Measurements from ENCODE around the gene ENKUR. TPM values are rescaled to one million over a fixed set of nuclear protein-coding genes. Genes with fewer than 3 reads are reported as not detected.

ENKUR gene
- total and polyA plus RNA-seq, 2 experiments from 2014 or later = 0.44 TPM; not detected in 1

DNA sequence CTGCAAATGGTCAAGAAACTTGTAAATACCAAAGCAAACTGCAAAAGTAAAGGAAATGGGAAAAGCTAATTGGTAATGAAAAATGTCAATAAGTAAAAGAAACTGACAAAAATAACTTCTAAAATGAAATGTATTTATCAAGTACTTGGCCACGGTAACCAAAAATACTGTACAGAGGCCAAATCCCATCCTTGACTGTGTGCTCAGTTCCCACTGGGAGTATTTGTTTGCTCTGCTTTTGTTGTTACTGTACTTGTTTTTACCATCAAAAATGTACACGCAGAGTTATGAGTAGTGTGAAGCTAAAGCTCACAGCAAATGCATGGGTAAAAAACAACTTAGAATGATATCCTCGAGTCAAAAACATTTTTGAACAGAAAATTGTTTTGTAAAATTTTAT lies 31.1 kb downstream of the ENKUR start (continued):
- no peak for TF ChIP-seq EZH2 (IDR thresholded peaks at IDR 0.05; ENCODE audit: low read depth, unreplicated experiment)
- TF ChIP-seq CREB1 (CRISPR knock-in tag; IDR thresholded peaks at IDR 0.05; ENCODE audit: low read depth) = no peak
- TF ChIP-seq EZH2phosphoT487 (IDR thresholded peaks at IDR 0.05; ENCODE audit: unreplicated experiment) = no peak
- TF ChIP-seq, protein P1, sequence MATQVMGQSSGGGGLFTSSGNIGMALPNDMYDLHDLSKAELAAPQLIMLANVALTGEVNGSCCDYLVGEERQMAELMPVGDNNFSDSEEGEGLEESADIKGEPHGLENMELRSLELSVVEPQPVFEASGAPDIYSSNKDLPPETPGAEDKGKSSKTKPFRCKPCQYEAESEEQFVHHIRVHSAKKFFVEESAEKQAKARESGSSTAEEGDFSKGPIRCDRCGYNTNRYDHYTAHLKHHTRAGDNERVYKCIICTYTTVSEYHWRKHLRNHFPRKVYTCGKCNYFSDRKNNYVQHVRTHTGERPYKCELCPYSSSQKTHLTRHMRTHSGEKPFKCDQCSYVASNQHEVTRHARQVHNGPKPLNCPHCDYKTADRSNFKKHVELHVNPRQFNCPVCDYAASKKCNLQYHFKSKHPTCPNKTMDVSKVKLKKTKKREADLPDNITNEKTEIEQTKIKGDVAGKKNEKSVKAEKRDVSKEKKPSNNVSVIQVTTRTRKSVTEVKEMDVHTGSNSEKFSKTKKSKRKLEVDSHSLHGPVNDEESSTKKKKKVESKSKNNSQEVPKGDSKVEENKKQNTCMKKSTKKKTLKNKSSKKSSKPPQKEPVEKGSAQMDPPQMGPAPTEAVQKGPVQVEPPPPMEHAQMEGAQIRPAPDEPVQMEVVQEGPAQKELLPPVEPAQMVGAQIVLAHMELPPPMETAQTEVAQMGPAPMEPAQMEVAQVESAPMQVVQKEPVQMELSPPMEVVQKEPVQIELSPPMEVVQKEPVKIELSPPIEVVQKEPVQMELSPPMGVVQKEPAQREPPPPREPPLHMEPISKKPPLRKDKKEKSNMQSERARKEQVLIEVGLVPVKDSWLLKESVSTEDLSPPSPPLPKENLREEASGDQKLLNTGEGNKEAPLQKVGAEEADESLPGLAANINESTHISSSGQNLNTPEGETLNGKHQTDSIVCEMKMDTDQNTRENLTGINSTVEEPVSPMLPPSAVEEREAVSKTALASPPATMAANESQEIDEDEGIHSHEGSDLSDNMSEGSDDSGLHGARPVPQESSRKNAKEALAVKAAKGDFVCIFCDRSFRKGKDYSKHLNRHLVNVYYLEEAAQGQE (IDR thresholded peaks at IDR 0.05; ENCODE audit: unreplicated experiment) = no peak
- TF ChIP-seq STAT1 (IDR thresholded peaks at IDR 0.05; ENCODE audit: unreplicated experiment) = no peak

DNA sequence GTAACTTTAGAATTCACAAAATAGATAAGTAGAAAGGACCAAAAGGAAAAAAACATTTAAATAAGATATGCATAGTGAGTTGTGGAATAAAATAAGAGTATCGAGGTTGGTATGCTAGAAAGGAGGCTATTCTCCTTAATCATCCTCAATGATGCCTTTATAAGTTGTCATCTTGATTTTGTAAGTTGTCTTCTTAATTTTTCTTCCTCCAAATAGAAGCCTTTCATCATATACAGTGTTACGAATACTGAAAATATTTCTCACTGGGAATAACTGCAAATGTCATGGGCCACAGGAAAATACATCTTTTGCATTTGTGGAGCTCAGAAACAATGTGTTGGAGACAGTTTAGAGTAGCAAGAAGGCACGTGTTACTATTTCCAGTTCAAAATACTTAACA lies 32.0 kb downstream of the ENKUR start:
- Mint-ChIP-seq H3K4me1 (peaks cover 3% of the 10 kb centered on the region; the same call in 2 of the 3 replicates), H3K4me3 (no peak overlapping the region), H3K27me3 (ENCODE audit: insufficient read depth, low read depth, poor library complexity) (peaks cover 2% of the 10 kb centered on the region), H3K27ac (no peak overlapping the region), H3K36me3 (ENCODE audit: low read depth) (no peaks in the 10 kb centered on the region), H3K9me3 (no peaks in the 10 kb centered on the region; the same call in 2 of the 3 replicates)
- Histone ChIP-seq H4K20me1 (replicated peaks; ENCODE audit: insufficient read depth) (no peaks in the 10 kb centered on the region), H3K4me3 (no peak overlapping the region), H3K27ac (ENCODE audit: low read depth) (no peak overlapping the region), H3K4me2 (no peak overlapping the region), H3K9me2 (ENCODE audit: insufficient read depth) (peaks cover 8% of the 10 kb centered on the region; the same call in 1 of the 2 replicates), H3K79me2 (replicated peaks; ENCODE audit: insufficient read depth) (no peaks in the 10 kb centered on the region), H3K4me1 (ENCODE audit: insufficient read depth) (no peaks in the 10 kb centered on the region), H3K27me3 (ENCODE audit: insufficient read depth) (no peaks in the 10 kb centered on the region), H3F3A (replicated peaks; ENCODE audit: low read depth) (no peaks in the 10 kb centered on the region), H2AFZ (no peak overlapping the region), H3K36me3 (ENCODE audit: insufficient read depth) (no peaks in the 10 kb centered on the region)
- TF ChIP-seq STAT1 (IDR thresholded peaks at IDR 0.05; ENCODE audit: unreplicated experiment) (no peak), POLR2AphosphoS5 (IDR thresholded peaks at IDR 0.05; ENCODE audit: low read depth) (no peak)
- TF ChIP-seq, protein P2, sequence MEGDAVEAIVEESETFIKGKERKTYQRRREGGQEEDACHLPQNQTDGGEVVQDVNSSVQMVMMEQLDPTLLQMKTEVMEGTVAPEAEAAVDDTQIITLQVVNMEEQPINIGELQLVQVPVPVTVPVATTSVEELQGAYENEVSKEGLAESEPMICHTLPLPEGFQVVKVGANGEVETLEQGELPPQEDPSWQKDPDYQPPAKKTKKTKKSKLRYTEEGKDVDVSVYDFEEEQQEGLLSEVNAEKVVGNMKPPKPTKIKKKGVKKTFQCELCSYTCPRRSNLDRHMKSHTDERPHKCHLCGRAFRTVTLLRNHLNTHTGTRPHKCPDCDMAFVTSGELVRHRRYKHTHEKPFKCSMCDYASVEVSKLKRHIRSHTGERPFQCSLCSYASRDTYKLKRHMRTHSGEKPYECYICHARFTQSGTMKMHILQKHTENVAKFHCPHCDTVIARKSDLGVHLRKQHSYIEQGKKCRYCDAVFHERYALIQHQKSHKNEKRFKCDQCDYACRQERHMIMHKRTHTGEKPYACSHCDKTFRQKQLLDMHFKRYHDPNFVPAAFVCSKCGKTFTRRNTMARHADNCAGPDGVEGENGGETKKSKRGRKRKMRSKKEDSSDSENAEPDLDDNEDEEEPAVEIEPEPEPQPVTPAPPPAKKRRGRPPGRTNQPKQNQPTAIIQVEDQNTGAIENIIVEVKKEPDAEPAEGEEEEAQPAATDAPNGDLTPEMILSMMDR (conservative IDR thresholded peaks at IDR 0.05; ENCODE audit: low read depth in 2 of 2) = no peak
- TF ChIP-seq, protein P1 (IDR thresholded peaks at IDR 0.05; ENCODE audit: unreplicated experiment) = no peak
- TF ChIP-seq, protein P3, sequence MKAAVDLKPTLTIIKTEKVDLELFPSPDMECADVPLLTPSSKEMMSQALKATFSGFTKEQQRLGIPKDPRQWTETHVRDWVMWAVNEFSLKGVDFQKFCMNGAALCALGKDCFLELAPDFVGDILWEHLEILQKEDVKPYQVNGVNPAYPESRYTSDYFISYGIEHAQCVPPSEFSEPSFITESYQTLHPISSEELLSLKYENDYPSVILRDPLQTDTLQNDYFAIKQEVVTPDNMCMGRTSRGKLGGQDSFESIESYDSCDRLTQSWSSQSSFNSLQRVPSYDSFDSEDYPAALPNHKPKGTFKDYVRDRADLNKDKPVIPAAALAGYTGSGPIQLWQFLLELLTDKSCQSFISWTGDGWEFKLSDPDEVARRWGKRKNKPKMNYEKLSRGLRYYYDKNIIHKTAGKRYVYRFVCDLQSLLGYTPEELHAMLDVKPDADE (IDR thresholded peaks at IDR 0.05) = no peak
- ATAC-seq = no peak
- no peak for DNase-seq (ENCODE audit: low spot score)

Data from GM23338 (cell line).